SK-N-SH (cell line): ENCODE data around the gene SAA4. TPM values are rescaled to one million over a fixed set of nuclear protein-coding genes. Genes with fewer than 3 reads are reported as not detected.

ENCODE experiments used
- CTCF ChIA-PET: fragments of 300-600, 350-600 bp; formaldehyde crosslinking; extraction: SDS; loops from one replicate; lab custom pipeline; 2021; lab: Yijun Ruan, JAX
- POLR2A ChIA-PET: fragments of 350-600 bp; sonication (Branson Sonifier 250); formaldehyde crosslinking; extraction: SDS; loops from one replicate; lab custom pipeline; 2020; ENCODE audit warnings: antibody characterized with exemption, inconsistent platforms; lab: Yijun Ruan, JAX
- DNase-seq: peaks from one replicate; pipeline ENCODE4 v3.0.0; 2012
- H2AFZ ChIP-seq: fragments of 200-600 bp; sonication (generic); 2 replicates; pipeline ENCODE4 v1.8.1; 2016; ENCODE audit warnings: antibody characterized with exemption, mild to moderate bottlenecking, low read depth
- H3F3A ChIP-seq: fragments of 200-600 bp; sonication (generic); replicated peaks from 2 replicates; pipeline ENCODE3; 2016; ENCODE audit warnings: antibody characterized with exemption, mild to moderate bottlenecking; ENCODE audit not compliant: insufficient read depth
- H3K27ac ChIP-seq, 2 experiments: fragments of 200-500 bp in 1 of 2; fragments of 200-600 bp in 1 of 2; sonication (Bioruptor generic) in 1 of 2; sonication (generic), shearing (Covaris generic) in 1 of 2; 2 replicates each; pipeline versions ENCODE4 v1.5.1 to v1.6.1; 2014 to 2016; ENCODE audit warnings: low read depth in 2 of 2, inconsistent platforms in 1 of 2, low read length in 1 of 2, mild to moderate bottlenecking in 1 of 2, mixed read lengths in 1 of 2
- H3K27me3 ChIP-seq: fragments of 200-600 bp; sonication (generic), shearing (Covaris generic); 2 replicates; pipeline ENCODE4 v1.6.1; 2016; ENCODE audit warnings: mixed run types; ENCODE audit not compliant: insufficient read depth
- H3K36me3 ChIP-seq, 2 experiments: fragments of 200-500 bp in 1 of 2; fragments of 200-600 bp in 1 of 2; sonication (Bioruptor generic) in 1 of 2; sonication (generic) in 1 of 2; replicated peaks in 1 of 2; 2 replicates each; pipeline versions ENCODE3 to v1.5.1; 2014 to 2016; ENCODE audit warnings: low read length in 1 of 2, mild to moderate bottlenecking in 1 of 2; ENCODE audit not compliant: insufficient read depth in 2 of 2, control insufficient read depth in 1 of 2
- H3K4me1 ChIP-seq, 2 experiments: fragments of 200-500 bp in 1 of 2; fragments of 200-600 bp in 1 of 2; sonication (Bioruptor generic) in 1 of 2; sonication (generic), shearing (Covaris generic) in 1 of 2; 2 replicates each; pipeline versions ENCODE4 v1.5.1 to v1.6.1; 2014 to 2016; ENCODE audit warnings: low read depth in 1 of 2, low read length in 1 of 2, mixed run types in 1 of 2; ENCODE audit not compliant: insufficient read depth in 2 of 2, control insufficient read depth in 1 of 2
- H3K4me2 ChIP-seq: fragments of 200-600 bp; sonication (generic), shearing (Covaris generic); 2 replicates; pipeline ENCODE4 v1.6.1; 2017; ENCODE audit warnings: mixed run types
- H3K4me3 ChIP-seq, 2 experiments: fragments of 200-500 bp in 1 of 2; fragments of 200-600 bp in 1 of 2; sonication (Bioruptor generic) in 1 of 2; sonication (generic), shearing (Covaris generic) in 1 of 2; 2 replicates each; pipeline versions ENCODE4 v1.5.1 to v1.8.1; 2014 to 2016; ENCODE audit warnings: low read depth in 2 of 2, inconsistent platforms in 1 of 2, low read length in 1 of 2, mild to moderate bottlenecking in 1 of 2, mixed read lengths in 1 of 2, moderate library complexity in 1 of 2
- H3K79me2 ChIP-seq: fragments of 200-600 bp; sonication (generic); 2 replicates; pipeline ENCODE4 v1.8.1; 2017; ENCODE audit warnings: mild to moderate bottlenecking; ENCODE audit not compliant: insufficient read depth
- H3K9ac ChIP-seq: fragments of 200-600 bp; sonication (generic); 2 replicates; pipeline ENCODE4 v1.6.1; 2017; ENCODE audit warnings: mixed run types
- H3K9me2 ChIP-seq: fragments of 200-600 bp; sonication (generic); 2 replicates; pipeline ENCODE4 v1.6.1; 2017; ENCODE audit warnings: mixed run types
- H3K9me3 ChIP-seq: fragments of 200-600 bp; sonication (generic); 2 replicates; pipeline ENCODE4 v1.6.1; 2017; ENCODE audit warnings: mixed run types, mild to moderate bottlenecking, moderate library complexity
- H4K20me1 ChIP-seq: fragments of 200-600 bp; sonication (generic); 2 replicates; pipeline ENCODE4 v1.6.1; 2017; ENCODE audit warnings: mild to moderate bottlenecking, mixed run types; ENCODE audit not compliant: insufficient read depth
- CHD2 ChIP-seq: fragments of 150-350 bp; IDR thresholded peaks from 2 replicates; pipeline ENCODE4 v1.6.1; 2018; ENCODE audit warnings: low read length; ENCODE audit not compliant: partially characterized antibody
- GABPA ChIP-seq: IDR thresholded peaks from 2 replicates; pipeline ENCODE4 v1.4.0; 2012; ENCODE audit warnings: low read depth, mild to moderate bottlenecking
- GATA2 ChIP-seq: sonication (generic); formaldehyde crosslinking; IDR thresholded peaks from 2 replicates; pipeline ENCODE4 v1.5.0; 2020; ENCODE audit warnings: mild to moderate bottlenecking, missing genetic modification reagents
- MEF2A ChIP-seq: IDR thresholded peaks from 2 replicates; pipeline ENCODE4 v1.4.0; 2012; ENCODE audit warnings: low read depth, borderline replicate concordance
- NFIC ChIP-seq: IDR thresholded peaks from 2 replicates; pipeline ENCODE4 v1.4.0; 2012; ENCODE audit warnings: borderline replicate concordance
- RFX5 ChIP-seq: IDR thresholded peaks from 2 replicates; pipeline ENCODE4 v1.6.1; 2012; ENCODE audit warnings: mild to moderate bottlenecking, improper control_type of control experiment, low read length
- SMC3 ChIP-seq: IDR thresholded peaks from 2 replicates; pipeline ENCODE4 v1.6.1; 2012; ENCODE audit warnings: low read depth, low read length, improper control_type of control experiment
- TEAD4 ChIP-seq: IDR thresholded peaks from 2 replicates; pipeline ENCODE4 v1.4.0; 2012; ENCODE audit warnings: mild to moderate bottlenecking, borderline replicate concordance; ENCODE audit not compliant: insufficient read depth
- WGBS: methylation state at CpG from one replicate; pipeline ENCODE4 v1.1.6; 2017; ENCODE audit warnings: low lambda C conversion rate; 5-methylcytosine and 5-hydroxymethylcytosine counted together
- polyA plus RNA-seq, 3 experiments: library from polyadenylated mRNA; depleted of rRNA; stranded (reverse); fragments of >200 nt; gene quantifications; 2 replicates each; pipeline ENCODE4 v1.2.3, GENCODE V29; 2012
- TF ChIP-seq, protein P1 (sequence below): fragments of 200-600 bp; sonication (generic); IDR thresholded peaks from 2 replicates; pipeline ENCODE4 v1.6.1; 2017; ENCODE audit warnings: antibody characterized with exemption, mild to moderate bottlenecking, moderate library complexity
- TF ChIP-seq, protein P2 (sequence below): fragments of 150-350 bp; IDR thresholded peaks from 2 replicates; pipeline ENCODE4 v1.6.1; 2016; ENCODE audit warnings: mild to moderate bottlenecking, low read depth, low read length

Gene SAA4
- polyA plus RNA-seq, 1 of the 3 experiments (the other 2 are of a cell fraction), result not detected

DNA sequence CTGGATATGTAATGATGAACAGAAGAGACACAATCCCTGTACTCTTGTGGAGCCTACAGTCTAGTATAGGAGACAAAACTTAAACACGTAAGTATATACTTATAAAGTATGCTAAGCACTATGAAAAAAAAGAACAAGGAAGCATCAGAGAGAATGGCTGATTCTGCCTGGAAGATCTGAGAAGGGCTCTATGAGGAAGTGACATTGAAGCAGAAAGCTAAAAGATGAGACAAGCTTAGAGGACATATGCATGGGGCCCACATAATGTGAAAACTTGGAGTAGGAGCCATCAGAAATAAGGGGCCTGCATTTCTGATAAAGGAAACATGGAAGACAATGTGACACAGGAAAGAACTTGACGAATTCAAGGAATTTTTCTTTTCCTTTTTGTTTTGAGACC is 46.0 kb upstream of the SAA4 start:
- Histone ChIP-seq H3K79me2 (no peaks in the 10 kb centered on the region), H3K4me2 (no peak overlapping the region), H3K27ac (no peak overlapping the region), H2AFZ (no peak overlapping the region), H3F3A (peaks cover 7% of the 10 kb centered on the region), H3K9me2 (no peaks in the 10 kb centered on the region), H3K4me3 (no peak overlapping the region), H3K9ac (no peak overlapping the region), H3K4me1 (no peaks in the 10 kb centered on the region), H3K36me3 (peaks cover 59 to 71% of the 10 kb centered on the region in 2 experiments), H3K27me3 (no peaks in the 10 kb centered on the region), H4K20me1 (no peaks in the 10 kb centered on the region), H3K9me3 (no peaks in the 10 kb centered on the region)
- TF ChIP-seq, protein P1, sequence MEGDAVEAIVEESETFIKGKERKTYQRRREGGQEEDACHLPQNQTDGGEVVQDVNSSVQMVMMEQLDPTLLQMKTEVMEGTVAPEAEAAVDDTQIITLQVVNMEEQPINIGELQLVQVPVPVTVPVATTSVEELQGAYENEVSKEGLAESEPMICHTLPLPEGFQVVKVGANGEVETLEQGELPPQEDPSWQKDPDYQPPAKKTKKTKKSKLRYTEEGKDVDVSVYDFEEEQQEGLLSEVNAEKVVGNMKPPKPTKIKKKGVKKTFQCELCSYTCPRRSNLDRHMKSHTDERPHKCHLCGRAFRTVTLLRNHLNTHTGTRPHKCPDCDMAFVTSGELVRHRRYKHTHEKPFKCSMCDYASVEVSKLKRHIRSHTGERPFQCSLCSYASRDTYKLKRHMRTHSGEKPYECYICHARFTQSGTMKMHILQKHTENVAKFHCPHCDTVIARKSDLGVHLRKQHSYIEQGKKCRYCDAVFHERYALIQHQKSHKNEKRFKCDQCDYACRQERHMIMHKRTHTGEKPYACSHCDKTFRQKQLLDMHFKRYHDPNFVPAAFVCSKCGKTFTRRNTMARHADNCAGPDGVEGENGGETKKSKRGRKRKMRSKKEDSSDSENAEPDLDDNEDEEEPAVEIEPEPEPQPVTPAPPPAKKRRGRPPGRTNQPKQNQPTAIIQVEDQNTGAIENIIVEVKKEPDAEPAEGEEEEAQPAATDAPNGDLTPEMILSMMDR, result no peak
- no peak for TF ChIP-seq TEAD4
- TF ChIP-seq GATA2, result no peak
- TF ChIP-seq, protein P2, sequence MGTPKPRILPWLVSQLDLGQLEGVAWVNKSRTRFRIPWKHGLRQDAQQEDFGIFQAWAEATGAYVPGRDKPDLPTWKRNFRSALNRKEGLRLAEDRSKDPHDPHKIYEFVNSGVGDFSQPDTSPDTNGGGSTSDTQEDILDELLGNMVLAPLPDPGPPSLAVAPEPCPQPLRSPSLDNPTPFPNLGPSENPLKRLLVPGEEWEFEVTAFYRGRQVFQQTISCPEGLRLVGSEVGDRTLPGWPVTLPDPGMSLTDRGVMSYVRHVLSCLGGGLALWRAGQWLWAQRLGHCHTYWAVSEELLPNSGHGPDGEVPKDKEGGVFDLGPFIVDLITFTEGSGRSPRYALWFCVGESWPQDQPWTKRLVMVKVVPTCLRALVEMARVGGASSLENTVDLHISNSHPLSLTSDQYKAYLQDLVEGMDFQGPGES, result no peak
- no peak for TF ChIP-seq NFIC
- no peak for TF ChIP-seq MEF2A
- no peak for TF ChIP-seq RFX5
- WGBS, result 100% methylated on average over 2 of the region's 2 CpGs
- ChIA-PET POLR2A (no interaction called here), CTCF (interaction anchor here (1.2 to 1.6 kb wide), 2 partner anchors 17 to 39 kb away, joined by 3 to 4 read pairs; no protein-coding TSS in a partner anchor)
- no peak for DNase-seq

DNA sequence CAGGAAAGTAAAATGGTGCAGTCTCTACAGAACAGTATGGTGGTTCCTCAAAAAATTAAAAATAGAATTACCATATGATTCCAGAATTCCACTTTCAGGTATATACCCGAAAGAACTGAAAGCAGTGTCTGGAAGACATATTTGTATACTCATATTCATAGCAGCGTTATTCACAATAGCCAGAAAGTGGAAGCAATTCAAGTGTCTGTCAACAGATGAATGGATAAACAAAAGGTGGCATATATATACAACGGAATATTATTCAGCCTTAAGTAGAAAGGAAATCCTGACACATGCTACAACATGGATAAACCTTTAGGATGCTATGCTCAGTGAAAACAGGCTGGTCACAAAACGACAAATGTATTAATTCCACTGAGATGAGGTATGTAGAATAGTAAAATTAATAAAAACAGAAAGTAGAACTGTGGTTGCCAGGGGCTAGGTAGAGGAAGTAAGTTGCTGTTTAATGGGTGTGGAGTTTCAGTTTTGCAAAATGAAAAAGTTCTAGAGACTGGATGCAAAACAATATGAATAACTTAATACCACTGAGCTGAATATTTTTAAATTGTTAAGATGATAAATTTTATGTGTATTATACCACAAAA is 43.9 kb upstream of the SAA4 start:
- Histone ChIP-seq H3K4me2 (no peak overlapping the region), H3K4me3 (no peak overlapping the region), H3K9me2 (no peaks in the 10 kb centered on the region), H2AFZ (no peak overlapping the region), H3K9me3 (no peaks in the 10 kb centered on the region), H3K27ac (no peak overlapping the region), H3F3A (peaks cover 7% of the 10 kb centered on the region), H3K9ac (no peak overlapping the region), H3K79me2 (no peaks in the 10 kb centered on the region), H3K4me1 (no peaks in the 10 kb centered on the region), H3K27me3 (no peaks in the 10 kb centered on the region), H3K36me3 (peaks cover 46 to 55% of the 10 kb centered on the region in 2 experiments), H4K20me1 (no peaks in the 10 kb centered on the region)
- POLR2A ChIA-PET, result no interaction called here
- WGBS, result 93% methylated on average over 4 of the region's 4 CpGs
- no peak for DNase-seq
- TF ChIP-seq, protein P1, result no peak
- no peak for TF ChIP-seq RFX5
- TF ChIP-seq SMC3, result no peak
- TF ChIP-seq, protein P2, result no peak
- no peak for TF ChIP-seq CHD2
- TF ChIP-seq GABPA, result no peak
- CTCF ChIA-PET, result no interaction called here
